ENCODE measurements around the gene TWNK. TPM values are rescaled to one million over a fixed set of nuclear protein-coding genes. Genes with fewer than 3 reads are reported as not detected.

The TWNK gene
- total RNA-seq, 1 experiment from 2014 or later: 38.7 TPM

- Histone ChIP-seq H2BK20ac (ENCODE audit: low read depth, low read length, poor library complexity, severe bottlenecking) (no peak overlapping the region), H3K23me2 (ENCODE audit: insufficient read length, low read depth, low read length, poor library complexity, severe bottlenecking) (peaks cover 8% of the 10 kb centered on the region), H3K9me3 (ENCODE audit: control insufficient read depth, low read depth, low read length) (no peaks in the 10 kb centered on the region), H3K23ac (ENCODE audit: insufficient read length, low read depth, low read length) (no peak overlapping the region), H3K79me1 (ENCODE audit: insufficient read depth, low read depth, low read length, poor library complexity, severe bottlenecking) (peaks cover 14% of the 10 kb centered on the region), H2BK120ac (ENCODE audit: low read depth, low read length, poor library complexity, severe bottlenecking) (no peak overlapping the region), H2AK5ac (ENCODE audit: insufficient read length, low read length) (no peak overlapping the region), H3T11ph (ENCODE audit: low read length) (no peak overlapping the region), H4K20me1 (ENCODE audit: control insufficient read depth, insufficient read depth, insufficient read length) (no peaks in the 10 kb centered on the region), H2BK12ac (ENCODE audit: insufficient read length, low read depth, low read length) (no peak overlapping the region), H3K4ac (ENCODE audit: low read depth, low read length) (no peak overlapping the region), H2AFZ (ENCODE audit: low read length) (no peak overlapping the region), H4K91ac (ENCODE audit: insufficient read length, low read depth, low read length) (no peak overlapping the region), H3K27me3 (ENCODE audit: insufficient read depth, low read length) (no peaks in the 10 kb centered on the region), H3K4me2 (ENCODE audit: insufficient read depth, insufficient read length, low read length) (peak overlapping the region; percentile 94), H2BK15ac (ENCODE audit: low read depth, low read length) (no peak overlapping the region), H4K5ac (ENCODE audit: insufficient read length, low read depth, low read length) (no peak overlapping the region), H3K27ac (ENCODE audit: insufficient read length, low read depth, low read length) (no peak overlapping the region), H3K14ac (ENCODE audit: insufficient read depth, low read length) (no peak overlapping the region; the same call in 1 of the 2 replicates), H3K9ac (ENCODE audit: extremely low read depth, insufficient read length, low read length) (peak overlapping the region; percentile 76), H3K18ac (ENCODE audit: insufficient read length, low read depth, low read length) (no peak overlapping the region), H4K8ac (replicated peaks; ENCODE audit: insufficient read length, low read depth, low read length) (no peak overlapping the region), H3K56ac (ENCODE audit: insufficient read length, low read depth, low read length) (no peak overlapping the region), H2BK5ac (ENCODE audit: insufficient read length, low read length) (no peak overlapping the region), H3K4me1 (ENCODE audit: insufficient read depth, low read length) (no peaks in the 10 kb centered on the region; the same call in 1 of the 2 replicates), H3K79me2 (ENCODE audit: insufficient read depth, low read length) (peaks cover 17% of the 10 kb centered on the region; the same call in 1 of the 2 replicates)
- no peaks in the 10 kb centered on the region for H3K27me3 Mint-ChIP-seq (ENCODE audit: low read depth)
- 0 out of 7 replicates have a peak overlapping the region, but pooled peaks of 1 of the 3 experiments have one; percentile 98 for H3K27ac Mint-ChIP-seq
- peak overlapping the region; percentile 96 to 98 for H3K4me3 Mint-ChIP-seq
- H3K4me1 Mint-ChIP-seq: peaks cover 9 to 16% of the 10 kb centered on the region in 2 experiments
- H3K36me3 Mint-ChIP-seq (ENCODE audit: insufficient read depth in 1 of 3, low read depth in 3 of 3): peaks cover 28 to 43% (median 37%) of the 10 kb centered on the region in 3 experiments; a peak in 6 of 7 replicates
- TF ChIP-seq CTCF (conservative IDR thresholded peaks at IDR 0.05): no peak
- H3K9me3 Mint-ChIP-seq: peaks cover 0 to 2% of the 10 kb centered on the region in 2 experiments; a peak in 3 of 5 replicates
- WGBS (ENCODE audit: extremely low coverage, insufficient read length, low lambda C conversion rate): no CpG with 5 or more reads among the region's 17 CpGs
- DNase-seq: no peak
These were observed 756 bp upstream of the TWNK start for GRCh38 chr10:100986623-100986951.
